Upper lobe of left lung (tissue), 6 donors: ENCODE data around the gene SCPEP1. TPM values are rescaled to one million over a fixed set of nuclear protein-coding genes. Genes with fewer than 3 reads are reported as not detected.

Source experiments
- ATAC-seq, 2 donors: fragments of 200-7000 bp; cut with Tn5 transposase; one replicate each; pipeline ENCODE4 v1.9.1; 2022; ENCODE audit warnings: mild to moderate bottlenecking in 2 of 2, moderate library complexity in 2 of 2; ENCODE audit not compliant: low FRiP score in 2 of 2
- DNase-seq, 2 donors: peaks; one replicate each; pipeline ENCODE4 v3.0.0-alpha.2; 2019 to 2020
- H3K27ac ChIP-seq, 4 donors: fragments of 200-600 bp; sonication (generic); one replicate each; pipeline ENCODE4 v1.5.1; 2016 to 2019
- H3K27me3 ChIP-seq, 4 donors: fragments of 200-600 bp; sonication (generic); one replicate each; pipeline ENCODE4 v1.5.1; 2017 to 2019
- H3K36me3 ChIP-seq, 4 donors: fragments of 200-600 bp; sonication (generic); one replicate each; pipeline ENCODE4 v1.5.1; 2016 to 2019
- H3K4me1 ChIP-seq, 4 donors: fragments of 200-600 bp; sonication (generic); one replicate each; pipeline ENCODE4 v1.5.1; 2018 to 2019
- H3K4me3 ChIP-seq, 4 donors: fragments of 200-600 bp; sonication (generic); one replicate each; pipeline ENCODE4 v1.5.1; 2017 to 2019; ENCODE audit warnings: mild to moderate bottlenecking in 2 of 4, moderate library complexity in 1 of 4
- H3K9me3 ChIP-seq, 4 donors: fragments of 200-600 bp; sonication (generic); one replicate each; pipeline ENCODE4 v1.5.1; 2018 to 2019
- EP300 ChIP-seq, 4 donors: sonication (generic); formaldehyde crosslinking; IDR thresholded peaks; one replicate each; pipeline ENCODE4 v1.5.1; 2017; ENCODE audit warnings: antibody characterized with exemption in 4 of 4, control low read depth in 2 of 4
- POLR2A ChIP-seq, 4 donors: fragments of 450-650 bp; IDR thresholded peaks; one replicate each; pipeline ENCODE4 v1.5.1; 2016 to 2017; ENCODE audit warnings: antibody characterized with exemption in 4 of 4, mild to moderate bottlenecking in 2 of 4
- POLR2AphosphoS5 ChIP-seq, 2 donors: sonication (generic); formaldehyde crosslinking; IDR thresholded peaks; one replicate each; pipeline ENCODE4 v1.5.1; 2017; ENCODE audit warnings: antibody characterized with exemption in 2 of 2
- WGBS, 2 donors: methylation state at CpG; one replicate each; pipeline ENCODE4 v1.1.5; 2017 to 2018; 5-methylcytosine and 5-hydroxymethylcytosine counted together
- total RNA-seq, 6 donors: library from RNA; depleted of rRNA in 4 of 6; stranded (reverse); fragments of >200 nt in 4 of 6; gene quantifications; one replicate each; pipeline versions ENCODE4 v1.1.0 to v1.2.1, GENCODE V29; 2016 to 2021
- TF ChIP-seq, protein P1 (sequence below), 6 experiments: fragments of 450-650 bp in 4 of 6; fragments of 200-600 bp in 2 of 6; sonication (generic) in 2 of 6; IDR thresholded peaks; one replicate each; pipeline ENCODE4 v1.5.1; 2016 to 2019; ENCODE audit warnings: antibody characterized with exemption in 6 of 6
- donor health status: DM: no; HTN: no; CAD: no; lungs with moderate emphysema.
- donor health status: DM: no; HTN: yes; CAD: no; lungs with severe emphysema.

Gene SCPEP1
- total RNA-seq, 6 donors from 2014 or later, result 96.4 to 172 (median 133) TPM

DNA sequence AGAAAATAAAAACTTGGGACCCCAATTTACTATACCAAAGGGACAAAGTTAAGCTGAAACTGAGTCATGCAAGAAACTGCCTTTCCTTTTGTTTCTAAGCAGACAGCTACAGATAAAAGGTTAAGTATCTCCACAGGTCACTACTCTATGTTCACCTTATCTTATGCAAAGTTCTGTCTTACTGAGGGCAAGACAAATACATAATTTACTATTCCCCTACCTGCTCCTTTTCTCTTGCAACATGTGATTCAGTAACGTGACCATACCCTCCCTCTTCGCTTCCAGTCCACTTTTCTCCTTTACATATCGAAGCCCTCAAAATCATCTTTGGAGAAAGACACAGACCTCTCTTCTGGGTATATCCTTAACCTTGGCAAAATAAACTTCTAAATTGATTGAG lies 42.3 kb downstream of the SCPEP1 start:
- no peak overlapping the region for H3K4me3 ChIP-seq
- no peaks in the 10 kb centered on the region for H3K27me3 ChIP-seq
- H3K9me3 ChIP-seq, result no peaks in the 10 kb centered on the region
- no peak overlapping the region for H3K27ac ChIP-seq
- 67 to 68% methylated on average over 2 to 3 of the region's 3 CpGs for WGBS, 2 donors
- DNase-seq (no peak), ATAC-seq (no peak)
- no peak for TF ChIP-seq POLR2A (IDR thresholded peaks at IDR 0.05)
- TF ChIP-seq, protein P1, sequence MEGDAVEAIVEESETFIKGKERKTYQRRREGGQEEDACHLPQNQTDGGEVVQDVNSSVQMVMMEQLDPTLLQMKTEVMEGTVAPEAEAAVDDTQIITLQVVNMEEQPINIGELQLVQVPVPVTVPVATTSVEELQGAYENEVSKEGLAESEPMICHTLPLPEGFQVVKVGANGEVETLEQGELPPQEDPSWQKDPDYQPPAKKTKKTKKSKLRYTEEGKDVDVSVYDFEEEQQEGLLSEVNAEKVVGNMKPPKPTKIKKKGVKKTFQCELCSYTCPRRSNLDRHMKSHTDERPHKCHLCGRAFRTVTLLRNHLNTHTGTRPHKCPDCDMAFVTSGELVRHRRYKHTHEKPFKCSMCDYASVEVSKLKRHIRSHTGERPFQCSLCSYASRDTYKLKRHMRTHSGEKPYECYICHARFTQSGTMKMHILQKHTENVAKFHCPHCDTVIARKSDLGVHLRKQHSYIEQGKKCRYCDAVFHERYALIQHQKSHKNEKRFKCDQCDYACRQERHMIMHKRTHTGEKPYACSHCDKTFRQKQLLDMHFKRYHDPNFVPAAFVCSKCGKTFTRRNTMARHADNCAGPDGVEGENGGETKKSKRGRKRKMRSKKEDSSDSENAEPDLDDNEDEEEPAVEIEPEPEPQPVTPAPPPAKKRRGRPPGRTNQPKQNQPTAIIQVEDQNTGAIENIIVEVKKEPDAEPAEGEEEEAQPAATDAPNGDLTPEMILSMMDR (IDR thresholded peaks at IDR 0.05), result no peak
- TF ChIP-seq EP300 (IDR thresholded peaks at IDR 0.05), result no peak
- no peak for TF ChIP-seq POLR2AphosphoS5 (IDR thresholded peaks at IDR 0.05)
- no peaks in the 10 kb centered on the region for H3K36me3 ChIP-seq
- no peaks in the 10 kb centered on the region for H3K4me1 ChIP-seq

DNA sequence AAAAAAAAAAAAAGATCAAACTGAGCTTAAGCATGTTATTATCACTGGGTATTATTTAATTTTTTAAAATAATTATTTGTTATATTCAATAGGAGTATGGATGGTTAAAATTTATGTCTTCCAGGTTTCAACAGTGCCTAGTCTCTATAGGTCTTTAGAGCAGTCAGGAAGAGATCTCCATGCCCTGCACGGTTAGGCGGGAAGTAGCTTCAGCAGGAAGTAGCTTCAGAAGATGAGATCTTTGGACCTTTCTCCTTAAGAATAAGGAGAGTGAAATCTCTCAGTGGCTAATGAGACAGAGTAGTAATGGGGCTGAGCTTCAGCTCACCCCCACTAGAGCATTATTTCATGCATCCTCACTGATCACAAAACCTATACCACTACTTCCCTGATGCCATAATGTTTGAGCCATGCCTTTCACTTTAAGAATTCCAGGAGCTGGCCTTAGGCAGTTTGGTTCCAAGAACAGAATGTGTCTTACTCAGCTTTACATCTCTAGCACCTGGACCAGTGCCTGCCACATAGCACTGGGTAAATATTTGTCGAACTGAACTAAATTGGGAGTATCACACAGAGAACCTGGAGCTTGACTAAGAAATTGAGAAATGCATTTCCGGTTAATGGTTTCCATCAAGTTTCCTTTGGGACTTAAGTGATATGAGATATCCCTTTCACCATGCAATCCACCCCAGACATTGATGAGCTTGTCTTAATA lies 43.5 kb downstream of the SCPEP1 start:
- peak overlapping the region in 1 of 4 donors; percentile 28 for H3K27ac ChIP-seq
- TF ChIP-seq EP300 (IDR thresholded peaks at IDR 0.05) (peak in 1 of 4 donors; percentile 68), POLR2AphosphoS5 (IDR thresholded peaks at IDR 0.05) (no peak), POLR2A (IDR thresholded peaks at IDR 0.05) (no peak)
- peak in 1 of 2 donors; percentile 82 for ATAC-seq
- H3K4me1 ChIP-seq, result no peaks in the 10 kb centered on the region
- WGBS, 2 donors, result 58 to 62% methylated on average over 4 of the region's 4 CpGs
- no peaks in the 10 kb centered on the region for H3K36me3 ChIP-seq
- H3K4me3 ChIP-seq, result no peak overlapping the region
- peaks cover 0 to 3% (median 0%) of the 10 kb centered on the region in 4 donors for H3K9me3 ChIP-seq
- DNase-seq, result peak in 1 of 2 donors; percentile 76
- no peaks in the 10 kb centered on the region for H3K27me3 ChIP-seq

DNA sequence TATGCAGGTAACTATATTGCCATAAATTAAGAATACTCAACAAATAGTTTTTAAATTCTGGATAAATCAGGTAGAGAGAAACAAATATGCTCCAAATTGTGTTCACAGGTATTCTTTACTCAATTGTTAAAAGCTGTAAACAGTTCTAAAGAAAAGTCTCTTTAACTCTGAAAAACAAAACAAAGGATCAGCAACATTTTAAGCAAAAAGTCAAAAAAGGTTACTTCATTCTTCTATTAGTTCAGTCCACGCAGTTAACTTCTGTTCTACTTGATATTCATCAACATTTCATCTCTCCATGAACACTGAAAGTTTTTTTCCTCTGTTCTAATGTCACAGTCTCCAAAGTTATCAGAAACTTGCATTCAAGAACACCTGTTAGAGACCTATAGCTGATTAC lies 47.9 kb downstream of the SCPEP1 start:
- DNase-seq, result no peak
- Histone ChIP-seq H3K4me3 (no peak overlapping the region), H3K9me3 (peaks cover 0 to 6% (median 3%) of the 10 kb centered on the region in 4 donors), H3K4me1 (no peaks in the 10 kb centered on the region), H3K27ac (no peak overlapping the region), H3K36me3 (no peaks in the 10 kb centered on the region), H3K27me3 (no peaks in the 10 kb centered on the region)
- TF ChIP-seq, protein P1 (IDR thresholded peaks at IDR 0.05), result no peak
- TF ChIP-seq POLR2A (IDR thresholded peaks at IDR 0.05), result no peak
- TF ChIP-seq EP300 (IDR thresholded peaks at IDR 0.05), result no peak
- no peak for TF ChIP-seq POLR2AphosphoS5 (IDR thresholded peaks at IDR 0.05)
- no peak for ATAC-seq
- WGBS, 2 donors, result 70 to 83% methylated on average over 1 of the region's 1 CpG

DNA sequence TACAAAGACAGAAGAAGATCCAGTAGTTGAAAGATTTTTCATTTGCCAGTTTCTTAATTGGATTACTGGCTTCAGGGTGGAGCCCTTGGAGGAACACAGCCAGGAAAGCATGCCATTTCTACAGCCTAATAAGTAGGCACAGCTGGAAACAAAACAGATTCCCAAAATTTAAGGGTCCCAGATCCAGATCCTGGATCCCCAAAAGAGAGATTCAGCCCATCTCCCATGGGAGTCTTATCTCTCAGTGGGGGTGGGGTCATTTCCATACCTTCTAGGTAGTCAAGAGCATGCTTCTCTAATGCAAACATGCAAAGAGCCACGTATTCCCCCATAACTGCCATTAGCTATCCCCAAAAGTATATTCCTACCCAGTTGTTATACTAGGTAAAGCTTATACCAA lies 49.9 kb downstream of the SCPEP1 start:
- TF ChIP-seq POLR2A (IDR thresholded peaks at IDR 0.05) (no peak), POLR2AphosphoS5 (IDR thresholded peaks at IDR 0.05) (no peak), EP300 (IDR thresholded peaks at IDR 0.05) (no peak)
- TF ChIP-seq, protein P1 (IDR thresholded peaks at IDR 0.05), result no peak
- Histone ChIP-seq H3K27ac (no peak overlapping the region), H3K4me1 (peaks cover 0 to 6% (median 0%) of the 10 kb centered on the region in 4 donors), H3K4me3 (no peak overlapping the region), H3K9me3 (peaks cover 0 to 6% (median 3%) of the 10 kb centered on the region in 4 donors), H3K36me3 (no peaks in the 10 kb centered on the region), H3K27me3 (no peaks in the 10 kb centered on the region)
- ATAC-seq, result no peak
- 92 to 93% methylated on average over 1 of the region's 1 CpG for WGBS, 2 donors
- DNase-seq, result no peak

DNA sequence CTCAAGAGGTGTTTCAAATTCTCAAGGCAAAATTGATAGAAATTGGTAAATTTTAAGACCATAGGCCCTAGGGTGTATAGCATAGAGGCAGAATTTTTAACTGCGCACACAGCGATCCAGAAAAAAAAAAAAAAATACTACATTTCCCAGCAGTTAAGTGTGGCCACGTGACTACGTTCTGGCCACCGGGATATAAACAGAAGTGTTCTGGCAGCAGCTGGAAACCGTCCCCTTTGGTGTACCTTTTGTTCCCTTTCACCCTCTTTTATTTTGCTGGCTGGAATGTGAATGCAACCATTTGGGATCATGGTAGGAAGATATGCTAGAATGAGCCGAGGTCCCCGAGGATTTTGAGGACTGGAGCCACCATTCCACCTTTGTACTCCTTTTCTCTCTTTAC lies 54.4 kb downstream of the SCPEP1 start:
- ATAC-seq, result peak in 1 of 2 donors; percentile 20
- Histone ChIP-seq H3K4me1 (peaks cover 0 to 32% (median 15%) of the 10 kb centered on the region in 4 donors), H3K9me3 (peaks cover 0 to 5% (median 0%) of the 10 kb centered on the region in 4 donors), H3K27me3 (no peaks in the 10 kb centered on the region), H3K36me3 (no peaks in the 10 kb centered on the region), H3K27ac (peak overlapping the region; percentile 54 to 88 (median 67)), H3K4me3 (no peak overlapping the region)
- 56 to 60% methylated on average over 8 of the region's 8 CpGs for WGBS, 2 donors
- TF ChIP-seq EP300 (IDR thresholded peaks at IDR 0.05) (peak in 1 of 4 donors; percentile 57), POLR2AphosphoS5 (IDR thresholded peaks at IDR 0.05) (peak in 1 of 2 donors; percentile 37), POLR2A (IDR thresholded peaks at IDR 0.05) (no peak)
- TF ChIP-seq, protein P1 (IDR thresholded peaks at IDR 0.05), result no peak
- DNase-seq, result peak in 1 of 2 donors; percentile 86
